GM12878 (cell line): ENCODE results near the gene COPZ1. TPM values are rescaled to one million over a fixed set of nuclear protein-coding genes. Genes with fewer than 3 reads are reported as not detected.

Source experiments
- CBX5 ChIP-seq: sonication (generic); IDR thresholded peaks from 2 replicates; pipeline ENCODE4 v1.6.1; 2016; ENCODE audit warnings: low read depth, moderate library complexity, mild to moderate bottlenecking, inconsistent platforms
- E2F4 ChIP-seq: IDR thresholded peaks from 2 replicates; pipeline ENCODE4 v1.6.1; 2012; ENCODE audit warnings: low read depth, low read length, improper control_type of control experiment
- EGR1 ChIP-seq, 2 experiments: IDR thresholded peaks; 1 replicate in 1 of 2; 2 replicates in 1 of 2; pipeline ENCODE4 v1.6.1; 2011 to 2012; ENCODE audit warnings: low read depth in 2 of 2, low read length in 2 of 2, borderline replicate concordance in 1 of 2, mild to moderate bottlenecking in 1 of 2, moderate library complexity in 1 of 2
- HSF1 ChIP-seq: fragments of 150-350 bp; IDR thresholded peaks from 2 replicates; pipeline ENCODE4 v1.6.1; 2014; ENCODE audit warnings: mild to moderate bottlenecking, low read depth, low read length
- NRF1 ChIP-seq: conservative IDR thresholded peaks from 2 replicates; pipeline ENCODE4 v1.6.1; 2011; ENCODE audit warnings: mild to moderate bottlenecking, low read depth, low read length, improper control_type of control experiment
- REST ChIP-seq: IDR thresholded peaks from 2 replicates; pipeline ENCODE4 v1.6.1; 2012; ENCODE audit warnings: mild to moderate bottlenecking, low read depth, low read length
- TAF1 ChIP-seq: IDR thresholded peaks from 2 replicates; pipeline ENCODE4 v1.6.1; 2011; ENCODE audit warnings: mild to moderate bottlenecking, low read depth, low read length, borderline replicate concordance
- ZBTB33 ChIP-seq: fragments of 450-650 bp; IDR thresholded peaks from 2 replicates; pipeline ENCODE4 v1.6.1; 2017; ENCODE audit warnings: mild to moderate bottlenecking
- ZBTB40 ChIP-seq: fragments of 450-650 bp; IDR thresholded peaks from 2 replicates; pipeline ENCODE4 v1.6.1; 2016; ENCODE audit warnings: mild to moderate bottlenecking, moderate library complexity, borderline replicate concordance
- ZNF274 ChIP-seq: IDR thresholded peaks from one replicate; pipeline ENCODE4 v1.8.0; 2011; ENCODE audit not compliant: insufficient read length, insufficient read depth
- polyA plus RNA-seq, 11 experiments: library from polyadenylated mRNA; depleted of rRNA in 4 of 11; unstranded in 6 of 11; stranded (reverse) in 5 of 11; fragments of >200 nt; fragmentation: Nextera tagmentation in 4 of 11; fragmentation: Illumina TruSeq in 1 of 11; extraction: Ambion mirVana in 4 of 11; extraction: Trizol in 1 of 11; gene quantifications; 1 replicate in 1 of 11; 2 replicates in 10 of 11; pipeline versions ENCODE4 v1.2.1 to v1.2.3, GENCODE V29; 2011 to 2016; ENCODE audit warnings: inconsistent platforms in 2 of 11, missing spikeins in 2 of 11, low read depth in 1 of 11
- total RNA-seq, 4 experiments: library from RNA; depleted of rRNA in 3 of 4; stranded (reverse); fragments of >200 nt in 3 of 4; fragmentation: Illumina TruSeq in 1 of 4; extraction: Trizol in 1 of 4; gene quantifications; 2 replicates each; pipeline versions ENCODE4 v1.2.1 to v1.2.3, GENCODE V29; 2013 to 2021

Gene COPZ1
- total and polyA plus RNA-seq, 10 of the 15 experiments (the other 5 are each of a cell fraction or from before 2014, with no cell fraction given), result 112 to 378 (median 184) TPM

- TF ChIP-seq ZBTB40, result no peak
- TF ChIP-seq NRF1, result no peak
- TF ChIP-seq REST, result no peak
- no peak for TF ChIP-seq EGR1 (IDR thresholded peaks at IDR 0.05; ENCODE audit: borderline replicate concordance in 1 of 2, low read depth in 2 of 2, low read length in 2 of 2)
- TF ChIP-seq TAF1, result no peak
- TF ChIP-seq CBX5, result no peak
- TF ChIP-seq ZBTB33, result no peak
- no peak for TF ChIP-seq E2F4
- TF ChIP-seq ZNF274, result no peak
- no peak for TF ChIP-seq HSF1
These were observed 38.6 kb upstream of the COPZ1 start (continued) for GRCh38 chr12:54286042-54287030.
